NOMO-1 treated with DMSO at 0.1 percent for 48 hours (cell line): ENCODE data around the gene B4GALNT3.
"Not testable (repeated sequence)": the region's sequence is repeated elsewhere in the genome, so short reads cannot be mapped to it uniquely, and the experiment has no call there.

Experiments used
- DNase-seq: peaks from one replicate; lab custom pipeline; 2025; ENCODE audit not compliant: unreplicated experiment; lab: John Stamatoyannopoulos, UW

Gene B4GALNT3

GRCh38 chr12:459430-460258, at the start of gene B4GALNT3:
TSS of gene B4GALNT3 (plus strand) at chr12:459939. CDS start at chr12:460377, 438 bp downstream.
- DNase-seq: peak; percentile 46

GRCh38 chr12:414859-415258, 44.9 kb upstream of the B4GALNT3 start:
- no peak for DNase-seq

- no peak for DNase-seq
Measured at GRCh38 chr12:418432-418831, 41.3 kb upstream of the B4GALNT3 start.

GRCh38 chr12:422526-422925, 37.2 kb upstream of the B4GALNT3 start:
- no peak for DNase-seq

- DNase-seq: not testable (repeated sequence)
Measured at GRCh38 chr12:435737-436136, 24.0 kb upstream of the B4GALNT3 start.

GRCh38 chr12:442235-442884, 17.4 kb upstream of the B4GALNT3 start:
- DNase-seq: peak; percentile 14

- DNase-seq: no peak
Measured at GRCh38 chr12:447141-447540, 12.6 kb upstream of the B4GALNT3 start.

- no peak for DNase-seq
Measured at GRCh38 chr12:449203-449602, 10.5 kb upstream of the B4GALNT3 start.

- DNase-seq: no peak
Measured at GRCh38 chr12:450438-450837, 9.3 kb upstream of the B4GALNT3 start.

GRCh38 chr12:452667-453210, 7.0 kb upstream of the B4GALNT3 start:
- DNase-seq: no peak

- no peak for DNase-seq
Measured at GRCh38 chr12:454833-455232, 4.9 kb upstream of the B4GALNT3 start.

- DNase-seq: no peak
Measured at GRCh38 chr12:455821-456220, 3.9 kb upstream of the B4GALNT3 start.

GRCh38 chr12:457676-458075, 2.1 kb upstream of the B4GALNT3 start:
- no peak for DNase-seq

- DNase-seq: no peak
Measured at GRCh38 chr12:459050-459429, 699 bp upstream of the B4GALNT3 start.

- DNase-seq: no peak
Measured at GRCh38 chr12:460261-461230, 807 bp downstream of the B4GALNT3 start.

GRCh38 chr12:461425-461824, 1.7 kb downstream of the B4GALNT3 start:
- no peak for DNase-seq

GRCh38 chr12:462936-463705, 3.4 kb downstream of the B4GALNT3 start:
- no peak for DNase-seq

- no peak for DNase-seq
Measured at GRCh38 chr12:464484-465267, 4.9 kb downstream of the B4GALNT3 start.

GRCh38 chr12:466039-466438, 6.3 kb downstream of the B4GALNT3 start:
- no peak for DNase-seq

- DNase-seq: no peak
Measured at GRCh38 chr12:466762-467161, 7.0 kb downstream of the B4GALNT3 start.
